Hepatocyte (in vitro differentiated cells): ENCODE data around the gene CLEC16A. TPM values are rescaled to one million over a fixed set of nuclear protein-coding genes. Genes with fewer than 3 reads are reported as not detected.
A peak's percentile ranks its signal among the peaks of the same experiment; 100 is the strongest.

ENCODE experiments used
- DNase-seq: peaks from one replicate; pipeline ENCODE4 v3.0.0-alpha.2; 2016; ENCODE audit warnings: low spot score
- H2AFZ ChIP-seq: fragments of 200-600 bp; sonication (generic); 2 replicates; pipeline ENCODE4 v1.6.0; 2016; ENCODE audit warnings: antibody characterized with exemption, mild to moderate bottlenecking
- H3K27ac ChIP-seq: fragments of 200-600 bp; sonication (generic); 2 replicates; pipeline ENCODE4 v1.5.1; 2016; ENCODE audit warnings: mild to moderate bottlenecking
- H3K27me3 ChIP-seq: fragments of 200-600 bp; sonication (generic); 2 replicates; pipeline ENCODE4 v1.6.1; 2016
- H3K36me3 ChIP-seq: fragments of 200-600 bp; sonication (generic); replicated peaks from 2 replicates; pipeline ENCODE4 v1.5.1; 2016; ENCODE audit warnings: low read depth; ENCODE audit not compliant: insufficient read depth
- H3K4me1 ChIP-seq: fragments of 200-600 bp; sonication (generic); 2 replicates; pipeline ENCODE4 v1.5.1; 2016; ENCODE audit warnings: mild to moderate bottlenecking, moderate library complexity; ENCODE audit not compliant: insufficient read depth
- H3K4me2 ChIP-seq: fragments of 200-600 bp; sonication (generic); 2 replicates; pipeline ENCODE4 v1.6.0; 2016
- H3K4me3 ChIP-seq: fragments of 200-600 bp; sonication (generic); 2 replicates; pipeline ENCODE4 v1.5.1; 2016; ENCODE audit warnings: mild to moderate bottlenecking
- H3K79me2 ChIP-seq: fragments of 200-600 bp; sonication (generic); 2 replicates; pipeline ENCODE4 v1.6.0; 2017; ENCODE audit warnings: mild to moderate bottlenecking
- H3K9me2 ChIP-seq: fragments of 200-600 bp; sonication (generic); replicated peaks from 2 replicates; pipeline ENCODE4 v1.6.0; 2017; ENCODE audit warnings: mild to moderate bottlenecking; ENCODE audit not compliant: insufficient read depth
- H3K9me3 ChIP-seq: fragments of 200-600 bp; sonication (generic); 2 replicates; pipeline ENCODE4 v1.5.1; 2016; ENCODE audit warnings: low read depth, mild to moderate bottlenecking
- H4K20me1 ChIP-seq: fragments of 200-600 bp; sonication (generic); 2 replicates; pipeline ENCODE4 v1.6.0; 2016; ENCODE audit warnings: mild to moderate bottlenecking; ENCODE audit not compliant: insufficient read depth, poor library complexity, severe bottlenecking
- EZH2 ChIP-seq: fragments of 200-600 bp; sonication (generic); IDR thresholded peaks from 2 replicates; pipeline ENCODE4 v1.6.1; 2016; ENCODE audit warnings: antibody characterized with exemption, mild to moderate bottlenecking, borderline replicate concordance
- EZH2phosphoT487 ChIP-seq: fragments of 200-600 bp; sonication (generic); IDR thresholded peaks from one replicate; pipeline ENCODE4 v1.6.1; 2018; ENCODE audit warnings: antibody characterized with exemption, mild to moderate bottlenecking, low read depth, moderate library complexity; ENCODE audit not compliant: unreplicated experiment, severe bottlenecking
- WGBS: methylation state at CpG from one replicate; pipeline ENCODE4 v1.1.6; 2016; ENCODE audit warnings: low lambda C conversion rate; ENCODE audit errors: missing lambda C conversion rate; 5-methylcytosine and 5-hydroxymethylcytosine counted together
- polyA plus RNA-seq: library from polyadenylated mRNA; unstranded; fragments of >200 nt; fragmentation: Nextera tagmentation; extraction: Ambion mirVana; gene quantifications from 2 replicates; pipeline ENCODE4 v1.2.1, GENCODE V29; 2016
- total RNA-seq: library from RNA; depleted of rRNA; stranded (reverse); fragments of >200 nt; gene quantifications from 2 replicates; pipeline ENCODE4 v1.2.3, GENCODE V29; 2014
- TF ChIP-seq, protein P1 (sequence below): fragments of 200-600 bp; sonication (generic); IDR thresholded peaks from 2 replicates; pipeline ENCODE4 v1.5.1; 2016; ENCODE audit warnings: antibody characterized with exemption, mild to moderate bottlenecking; ENCODE audit not compliant: poor library complexity

CLEC16A gene
- total and polyA plus RNA-seq, 2 experiments from 2014 or later, result 22.3 to 22.6 TPM

DNA sequence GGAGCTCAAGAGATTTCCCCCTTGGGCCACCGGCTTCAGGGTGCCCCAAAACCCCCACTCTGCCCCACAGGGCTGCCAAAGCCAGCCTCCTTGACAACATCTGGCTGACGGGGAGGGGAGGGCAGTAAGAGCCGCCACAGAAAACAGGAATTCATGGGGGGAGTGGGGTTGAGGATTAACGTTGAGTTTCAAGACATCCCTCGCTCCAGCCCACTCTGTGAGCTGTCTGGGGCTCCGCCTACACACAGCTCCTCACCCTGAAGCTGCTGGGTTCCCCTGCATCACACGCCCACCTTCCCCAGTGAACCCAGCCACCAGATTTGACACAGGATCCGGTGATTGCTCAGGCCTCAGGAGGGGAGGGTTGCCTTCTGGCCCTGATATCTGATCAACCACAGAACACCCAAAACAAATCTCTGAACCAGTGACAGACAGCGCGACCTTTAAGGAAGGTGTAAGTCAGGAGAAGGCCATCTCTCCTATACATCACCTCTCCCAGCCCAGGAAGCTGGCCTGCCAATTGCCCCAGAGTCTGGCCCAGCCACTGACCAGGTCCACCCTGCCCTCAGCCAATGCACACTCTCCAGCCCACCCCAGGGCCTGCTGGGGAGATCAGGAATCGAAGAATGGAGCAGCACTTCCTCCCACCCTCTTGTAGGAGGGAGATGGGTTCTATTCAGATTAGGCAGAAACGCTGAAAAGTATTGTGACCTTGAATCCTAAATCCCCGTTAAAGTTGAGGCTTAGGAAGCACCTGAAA, 132.1 kb downstream of the CLEC16A start:
- no peak overlapping the region for H2AFZ ChIP-seq
- H3K4me2 ChIP-seq, result no peak overlapping the region
- TF ChIP-seq, protein P1, sequence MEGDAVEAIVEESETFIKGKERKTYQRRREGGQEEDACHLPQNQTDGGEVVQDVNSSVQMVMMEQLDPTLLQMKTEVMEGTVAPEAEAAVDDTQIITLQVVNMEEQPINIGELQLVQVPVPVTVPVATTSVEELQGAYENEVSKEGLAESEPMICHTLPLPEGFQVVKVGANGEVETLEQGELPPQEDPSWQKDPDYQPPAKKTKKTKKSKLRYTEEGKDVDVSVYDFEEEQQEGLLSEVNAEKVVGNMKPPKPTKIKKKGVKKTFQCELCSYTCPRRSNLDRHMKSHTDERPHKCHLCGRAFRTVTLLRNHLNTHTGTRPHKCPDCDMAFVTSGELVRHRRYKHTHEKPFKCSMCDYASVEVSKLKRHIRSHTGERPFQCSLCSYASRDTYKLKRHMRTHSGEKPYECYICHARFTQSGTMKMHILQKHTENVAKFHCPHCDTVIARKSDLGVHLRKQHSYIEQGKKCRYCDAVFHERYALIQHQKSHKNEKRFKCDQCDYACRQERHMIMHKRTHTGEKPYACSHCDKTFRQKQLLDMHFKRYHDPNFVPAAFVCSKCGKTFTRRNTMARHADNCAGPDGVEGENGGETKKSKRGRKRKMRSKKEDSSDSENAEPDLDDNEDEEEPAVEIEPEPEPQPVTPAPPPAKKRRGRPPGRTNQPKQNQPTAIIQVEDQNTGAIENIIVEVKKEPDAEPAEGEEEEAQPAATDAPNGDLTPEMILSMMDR, result no peak
- no peak for TF ChIP-seq EZH2phosphoT487
- no peak for TF ChIP-seq EZH2
- WGBS, result 62% methylated on average over 13 of the region's 13 CpGs
- no peaks in the 10 kb centered on the region for H3K27me3 ChIP-seq
- peak overlapping the region; percentile 75 for H3K27ac ChIP-seq
- no peaks in the 10 kb centered on the region for H3K79me2 ChIP-seq
- no peak overlapping the region for H3K4me3 ChIP-seq
- H3K9me3 ChIP-seq, result no peaks in the 10 kb centered on the region
- no peaks in the 10 kb centered on the region for H4K20me1 ChIP-seq
- peaks cover 44% of the 10 kb centered on the region for H3K4me1 ChIP-seq
- no peak for DNase-seq
- H3K9me2 ChIP-seq, result no peaks in the 10 kb centered on the region
- no peaks in the 10 kb centered on the region for H3K36me3 ChIP-seq

DNA sequence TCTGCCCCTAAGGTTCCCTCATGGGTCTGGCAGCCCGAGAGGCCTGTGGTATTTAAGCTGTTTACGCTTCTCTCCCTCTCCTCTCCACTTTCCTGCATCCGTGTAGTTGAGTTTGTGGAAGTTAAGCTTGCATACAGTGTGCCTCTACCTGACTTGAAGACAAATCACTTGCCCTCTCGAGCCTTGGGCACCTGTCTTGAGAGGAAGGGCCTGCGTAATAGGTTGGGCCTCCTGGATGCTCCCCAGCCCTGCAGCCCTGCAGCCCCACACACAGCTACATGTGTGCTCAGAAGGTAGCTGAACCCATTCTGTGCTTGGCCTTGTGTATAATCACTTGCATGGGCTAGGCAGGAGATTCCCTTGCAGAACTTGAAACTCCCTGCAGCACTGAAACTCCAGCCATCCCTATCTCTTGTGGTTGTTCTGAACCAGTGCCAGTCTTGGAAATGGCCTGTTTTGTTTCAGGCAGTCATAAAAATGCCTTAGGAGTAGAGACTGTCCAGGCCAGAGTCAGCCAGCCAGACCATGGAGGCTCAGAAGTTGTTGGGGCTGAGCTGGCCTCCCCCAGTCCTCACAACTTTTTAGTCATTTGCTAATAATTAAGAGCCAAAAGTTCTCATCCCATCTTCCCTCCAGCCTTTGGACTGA, 134.6 kb downstream of the CLEC16A start:
- Histone ChIP-seq H3K79me2 (no peaks in the 10 kb centered on the region), H3K4me2 (peak overlapping the region; percentile 49), H3K9me3 (no peaks in the 10 kb centered on the region), H2AFZ (no peak overlapping the region), H3K27ac (peak overlapping the region; percentile 75), H3K4me1 (peaks cover 45% of the 10 kb centered on the region), H4K20me1 (no peaks in the 10 kb centered on the region), H3K27me3 (no peaks in the 10 kb centered on the region), H3K36me3 (no peaks in the 10 kb centered on the region), H3K4me3 (no peak overlapping the region), H3K9me2 (no peaks in the 10 kb centered on the region)
- 57% methylated on average over 5 of the region's 5 CpGs for WGBS
- TF ChIP-seq EZH2 (no peak), EZH2phosphoT487 (no peak)
- TF ChIP-seq, protein P1, result no peak
- DNase-seq, result peak; percentile 70

DNA sequence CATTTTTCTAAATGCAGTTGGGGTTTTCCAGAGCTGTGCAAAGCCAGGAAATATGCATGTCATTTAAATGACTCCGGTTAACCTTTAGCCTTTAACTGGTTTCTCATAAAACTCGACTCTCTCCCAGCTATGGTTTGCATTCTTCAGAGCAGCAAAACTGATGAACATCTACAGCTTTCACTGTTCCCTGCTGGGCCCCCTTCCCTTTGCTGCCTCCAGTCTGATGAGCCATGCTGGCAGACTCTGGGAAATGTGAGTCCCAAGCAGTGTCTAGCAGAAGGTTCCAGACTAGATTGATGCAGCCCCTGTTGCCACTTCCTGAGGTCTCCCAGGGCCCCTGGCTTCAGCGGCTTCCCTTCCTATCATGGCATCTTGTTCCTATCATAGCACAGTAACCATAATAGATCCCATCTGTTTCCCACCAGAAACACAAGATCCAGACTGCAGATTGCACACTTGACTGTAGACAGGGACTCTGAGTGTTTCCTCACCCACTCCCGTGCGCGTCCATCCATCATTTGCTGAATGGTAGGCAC, 135.4 kb downstream of the CLEC16A start:
- Histone ChIP-seq H3K79me2 (no peaks in the 10 kb centered on the region), H4K20me1 (no peaks in the 10 kb centered on the region), H3K4me1 (peaks cover 53% of the 10 kb centered on the region), H3K9me2 (no peaks in the 10 kb centered on the region), H2AFZ (no peak overlapping the region), H3K4me3 (no peak overlapping the region), H3K9me3 (no peaks in the 10 kb centered on the region), H3K27ac (peak overlapping the region; percentile 75), H3K36me3 (no peaks in the 10 kb centered on the region), H3K27me3 (no peaks in the 10 kb centered on the region), H3K4me2 (peak overlapping the region; percentile 49)
- TF ChIP-seq, protein P1, result no peak
- TF ChIP-seq EZH2, result no peak
- TF ChIP-seq EZH2phosphoT487, result no peak
- peak; percentile 74 for DNase-seq
- WGBS, result 40% methylated on average over 6 of the region's 6 CpGs
